Measurements from ENCODE around the gene PTPRK. TPM values are rescaled to one million over a fixed set of nuclear protein-coding genes. Genes with fewer than 3 reads are reported as not detected.

Gene PTPRK
- total RNA-seq, 4 donors from 2014 or later: 10.3 to 36.0 (median 20.5) TPM

DNA sequence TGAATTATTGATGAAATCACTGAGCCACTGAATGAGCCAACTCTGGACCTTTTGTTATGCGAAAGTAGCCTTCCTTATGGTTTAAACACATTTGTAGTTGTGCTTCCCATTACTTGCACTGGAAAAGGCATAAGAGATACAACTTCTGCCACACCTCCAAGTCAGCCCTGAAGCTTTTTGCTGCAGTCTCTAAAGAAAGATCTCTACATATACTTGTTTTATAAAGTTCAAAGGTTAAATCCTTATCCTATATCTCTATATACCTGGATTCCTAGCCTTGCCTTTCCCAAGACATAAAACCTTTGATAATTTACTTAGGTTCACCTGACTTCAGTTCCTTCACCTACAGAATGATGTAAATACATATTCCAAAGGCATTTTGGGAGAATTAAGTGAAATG, 132.0 kb downstream of the PTPRK start:
- H3K9me3 ChIP-seq: no peaks in the 10 kb centered on the region
- intact Hi-C loops (cut with DNase I): no loop called here
- TF ChIP-seq CTCF (IDR thresholded peaks at IDR 0.05) (no peak), POLR2A (IDR thresholded peaks at IDR 0.05) (no peak)
- 0% methylated on average over 1 of the region's 1 CpG for WGBS, 2 donors
- no peak overlapping the region for H3K27ac ChIP-seq
- no peaks in the 10 kb centered on the region for H3K27me3 ChIP-seq
- no peaks in the 10 kb centered on the region for H3K4me1 ChIP-seq
- H3K4me3 ChIP-seq: no peak overlapping the region
- no peak for DNase-seq
- no peaks in the 10 kb centered on the region for H3K36me3 ChIP-seq

DNA sequence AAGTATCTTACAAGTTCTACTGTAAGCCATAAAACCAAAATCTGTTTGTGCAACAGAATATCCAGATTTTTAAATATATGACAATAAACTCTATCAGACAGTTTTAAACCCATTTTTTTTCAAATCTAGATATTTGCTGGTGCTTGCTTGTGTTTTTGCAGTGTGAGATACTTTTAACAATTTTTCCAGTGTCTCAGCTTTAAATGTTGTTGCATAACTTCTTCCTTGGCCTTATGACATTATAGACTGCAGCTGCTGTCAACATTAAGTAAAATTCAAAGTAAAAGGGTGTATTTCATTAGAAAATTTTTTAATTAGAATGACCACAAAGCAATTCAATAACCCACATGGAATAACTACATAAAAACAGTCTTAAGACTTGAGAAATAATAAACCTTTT, 139.5 kb downstream of the PTPRK start:
- intact Hi-C loops (cut with DNase I): no loop called here
- Histone ChIP-seq H3K4me3 (no peak overlapping the region), H3K4me1 (peaks cover 0 to 15% (median 0%) of the 10 kb centered on the region in 3 donors), H3K36me3 (peaks cover 0 to 14% (median 0%) of the 10 kb centered on the region in 3 donors), H3K27ac (no peak overlapping the region), H3K9me3 (peaks cover 0 to 18% (median 14%) of the 10 kb centered on the region in 3 donors), H3K27me3 (no peaks in the 10 kb centered on the region)
- TF ChIP-seq POLR2A (IDR thresholded peaks at IDR 0.05) (no peak), CTCF (IDR thresholded peaks at IDR 0.05) (no peak)
- no peak for DNase-seq

DNA sequence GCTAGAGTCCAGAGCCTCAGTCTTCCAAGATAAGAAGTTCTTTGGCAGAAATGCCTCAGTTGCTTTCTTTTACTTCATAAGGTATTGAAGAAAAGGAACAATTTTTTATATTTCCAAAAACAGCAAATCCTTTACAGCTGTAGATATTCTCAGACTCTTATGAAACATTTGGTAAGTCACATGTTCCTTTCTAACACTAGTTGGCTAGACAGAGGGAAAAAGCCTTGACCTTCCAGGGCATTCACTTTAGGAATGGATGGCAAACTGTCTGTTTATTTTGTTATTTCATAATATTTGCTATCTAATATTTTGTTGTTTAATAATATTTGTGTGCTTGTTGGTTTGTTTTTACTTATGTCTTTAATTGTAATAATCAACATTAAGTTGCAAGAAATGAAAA, 140.8 kb downstream of the PTPRK start:
- intact Hi-C loops (cut with DNase I): no loop called here
- TF ChIP-seq POLR2A (IDR thresholded peaks at IDR 0.05): no peak
- no peak for TF ChIP-seq CTCF (IDR thresholded peaks at IDR 0.05)

GRCh38 chr6:128376952-128377503, 143.4 kb downstream of the PTPRK start:
- intact Hi-C loops (cut with DNase I): no loop called here
- no peak overlapping the region for H3K27ac ChIP-seq
- H3K27me3 ChIP-seq: no peaks in the 10 kb centered on the region
- H3K36me3 ChIP-seq: peaks cover 0 to 22% (median 0%) of the 10 kb centered on the region in 3 donors
- H3K9me3 ChIP-seq: peaks cover 0 to 28% (median 16%) of the 10 kb centered on the region in 3 donors
- TF ChIP-seq POLR2A (IDR thresholded peaks at IDR 0.05) (no peak), CTCF (IDR thresholded peaks at IDR 0.05) (no peak)
- no peak overlapping the region for H3K4me3 ChIP-seq
- WGBS, 2 donors: 80 to 100% methylated on average over 2 to 4 of the region's 4 CpGs
- H3K4me1 ChIP-seq: peaks cover 0 to 15% (median 0%) of the 10 kb centered on the region in 3 donors
- no peak for DNase-seq

More for the DNA sequence above, 140.8 kb downstream of the PTPRK start:
- DNase-seq: no peak
- peaks cover 0 to 28% (median 16%) of the 10 kb centered on the region in 3 donors for H3K9me3 ChIP-seq
- H3K27ac ChIP-seq: no peak overlapping the region
- no peak overlapping the region for H3K4me3 ChIP-seq
- H3K4me1 ChIP-seq: peaks cover 0 to 15% (median 0%) of the 10 kb centered on the region in 3 donors
- peaks cover 0 to 22% (median 0%) of the 10 kb centered on the region in 3 donors for H3K36me3 ChIP-seq
- no peaks in the 10 kb centered on the region for H3K27me3 ChIP-seq

- TF ChIP-seq CTCF (IDR thresholded peaks at IDR 0.05) (no peak), POLR2A (IDR thresholded peaks at IDR 0.05) (no peak)
- H3K4me3 ChIP-seq: no peak overlapping the region
- no peak overlapping the region for H3K27ac ChIP-seq
- no peaks in the 10 kb centered on the region for H3K4me1 ChIP-seq
- H3K36me3 ChIP-seq: peaks cover 0 to 11% (median 0%) of the 10 kb centered on the region in 3 donors
- no peaks in the 10 kb centered on the region for H3K27me3 ChIP-seq
- DNase-seq: no peak
- WGBS, 2 donors: 89 to 96% methylated on average over 4 of the region's 4 CpGs
- peaks cover 0 to 12% (median 4%) of the 10 kb centered on the region in 3 donors for H3K9me3 ChIP-seq
- intact Hi-C loops (cut with DNase I): no loop called here
These were observed 149.3 kb downstream of the PTPRK start for GRCh38 chr6:128371136-128371535.
